ES-I3 (cell line): ENCODE data around the gene RAB35.

Experiments used
- H3K36me3 ChIP-seq: 2 replicates; pipeline ENCODE4 v1.6.1; 2013; ENCODE audit warnings: mild to moderate bottlenecking, low read length, control low read depth, moderate library complexity; ENCODE audit not compliant: insufficient read depth
- H3K4me1 ChIP-seq: 2 replicates; pipeline ENCODE4 v1.6.1; 2013; ENCODE audit warnings: mild to moderate bottlenecking, control low read depth, low read length; ENCODE audit not compliant: insufficient read depth
- H3K9ac ChIP-seq: 2 replicates; pipeline ENCODE4 v1.6.1; 2013; ENCODE audit warnings: low read depth, mild to moderate bottlenecking, low read length, moderate library complexity
- H3K9me3 ChIP-seq: 2 replicates; pipeline ENCODE4 v1.6.1; 2013; ENCODE audit warnings: mild to moderate bottlenecking, low read length, moderate library complexity; ENCODE audit not compliant: control insufficient read depth, insufficient read depth

Gene RAB35

DNA sequence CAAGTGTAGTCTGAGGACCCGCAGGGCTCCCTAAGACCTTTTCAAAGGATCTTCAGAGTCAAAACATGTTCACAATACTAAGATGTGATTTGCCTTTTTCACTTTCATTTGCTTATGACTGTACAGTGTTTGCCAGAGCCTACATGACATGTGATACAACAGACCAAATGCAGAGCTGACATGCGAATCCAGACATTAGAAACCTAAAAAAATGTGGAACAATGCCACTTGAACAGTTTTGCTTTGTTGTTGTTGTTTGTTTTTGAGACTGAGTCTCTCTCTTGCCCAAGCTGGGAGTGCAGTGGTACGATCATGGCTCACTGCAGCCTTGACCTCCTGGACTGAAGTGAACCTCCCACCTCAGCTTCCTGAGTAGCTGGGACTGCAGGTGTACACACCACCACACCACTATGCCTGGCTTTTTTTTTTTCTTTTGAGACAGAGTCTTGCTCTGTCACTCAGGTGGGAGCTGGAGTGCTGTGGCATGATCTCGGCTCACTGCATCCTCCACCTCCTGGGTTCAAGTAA, 5.3 kb upstream of the RAB35 start:
- Histone ChIP-seq H3K9ac (no peak overlapping the region), H3K4me1 (peaks cover 14% of the 10 kb centered on the region), H3K9me3 (no peaks in the 10 kb centered on the region), H3K36me3 (peaks cover 4% of the 10 kb centered on the region; the same call in 1 of the 2 replicates)

DNA sequence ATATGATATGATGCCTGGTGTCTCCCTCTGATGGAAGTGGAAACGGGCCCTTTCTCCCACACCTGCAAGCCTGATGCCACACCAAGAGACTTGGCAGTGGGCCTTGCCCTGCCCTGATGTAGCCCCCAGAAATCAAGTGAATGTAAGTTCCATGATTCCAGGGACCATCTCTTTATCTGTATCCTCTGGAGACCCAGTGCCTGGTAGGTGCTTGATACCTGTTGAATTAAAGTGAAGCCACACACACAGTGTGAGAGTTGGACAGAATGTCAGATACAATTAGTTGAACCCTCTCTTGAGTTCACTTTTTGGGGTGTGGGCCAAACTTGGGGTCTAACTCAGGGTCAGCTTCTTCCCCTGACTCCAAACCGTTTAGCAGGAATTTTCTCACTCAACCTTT, 4.8 kb upstream of the RAB35 start:
- peaks cover 2% of the 10 kb centered on the region; the same call in 1 of the 2 replicates for H3K36me3 ChIP-seq
- H3K4me1 ChIP-seq = peaks cover 10% of the 10 kb centered on the region
- H3K9ac ChIP-seq = no peak overlapping the region
- H3K9me3 ChIP-seq = no peaks in the 10 kb centered on the region

DNA sequence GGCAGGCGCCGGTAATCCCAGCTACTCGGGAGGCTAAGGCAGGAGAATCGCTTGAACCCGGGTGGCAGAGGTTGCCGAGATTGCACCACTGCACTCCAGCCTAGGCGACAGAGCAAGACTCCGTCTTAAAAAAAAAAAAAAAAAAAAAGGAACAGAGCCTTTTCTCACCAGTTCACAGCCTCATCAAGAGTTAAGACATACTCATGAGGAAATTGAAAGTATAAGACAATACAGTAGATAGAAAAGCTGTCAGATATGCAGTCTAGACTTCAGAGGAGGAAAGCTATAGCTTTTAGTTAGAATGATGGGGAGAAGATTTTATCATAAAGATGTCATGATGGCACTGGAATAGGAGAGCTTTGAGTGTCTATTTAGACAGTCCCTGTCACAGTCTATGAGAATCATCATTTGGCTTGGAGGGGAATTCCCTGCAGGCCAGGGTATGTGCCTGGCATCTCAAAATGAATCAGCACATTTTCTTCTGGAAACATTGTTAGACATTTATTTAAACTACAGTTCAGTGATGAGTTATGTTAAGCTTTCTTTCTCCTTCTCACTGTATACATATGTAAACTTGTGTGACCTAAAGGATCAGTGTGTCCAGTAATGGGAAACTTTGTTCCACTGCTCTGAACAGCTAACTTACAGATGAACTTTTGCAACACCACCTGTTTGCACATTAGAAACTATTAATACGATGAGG, 2.9 kb upstream of the RAB35 start:
- Histone ChIP-seq H3K36me3 (no peaks in the 10 kb centered on the region), H3K9ac (no peak overlapping the region), H3K4me1 (peaks cover 8% of the 10 kb centered on the region), H3K9me3 (no peaks in the 10 kb centered on the region)

DNA sequence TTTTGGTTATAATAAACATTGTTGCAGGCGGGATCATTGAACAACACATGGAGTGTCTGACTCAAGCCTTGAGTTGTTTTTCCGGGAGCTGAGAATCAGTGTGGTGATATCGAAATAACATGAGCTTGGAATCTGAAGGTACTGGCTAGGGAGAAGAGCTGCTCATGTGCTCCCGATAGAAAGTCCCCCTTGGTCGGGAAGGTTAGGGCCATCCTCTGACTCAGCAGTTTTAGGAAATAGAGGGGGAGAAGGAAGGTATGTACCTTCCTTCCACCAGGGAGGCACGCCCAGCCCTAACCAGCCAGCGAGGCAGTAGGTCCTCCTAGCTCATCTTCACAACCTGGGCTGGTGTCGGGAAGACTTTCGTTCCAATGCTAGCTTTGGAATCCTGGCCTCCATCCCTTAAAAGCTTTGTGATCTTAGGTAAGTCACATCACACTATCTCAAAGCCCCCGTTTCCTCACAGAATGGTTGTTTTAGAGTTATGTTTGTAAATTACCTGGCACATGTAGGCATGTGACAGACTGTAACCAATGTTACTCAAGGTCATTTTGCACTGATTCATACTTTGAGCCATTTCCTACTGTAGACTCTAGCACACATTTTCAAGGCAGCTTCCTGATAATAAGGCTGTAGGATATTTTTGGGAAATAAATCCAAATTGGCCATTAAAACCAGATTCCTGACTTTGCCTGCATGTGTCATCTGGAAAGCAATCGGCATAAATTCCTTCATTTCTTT, 1.9 kb upstream of the RAB35 start:
- Histone ChIP-seq H3K36me3 (no peaks in the 10 kb centered on the region), H3K9me3 (no peaks in the 10 kb centered on the region), H3K9ac (peak overlapping the region; percentile 88), H3K4me1 (peaks cover 8% of the 10 kb centered on the region)

DNA sequence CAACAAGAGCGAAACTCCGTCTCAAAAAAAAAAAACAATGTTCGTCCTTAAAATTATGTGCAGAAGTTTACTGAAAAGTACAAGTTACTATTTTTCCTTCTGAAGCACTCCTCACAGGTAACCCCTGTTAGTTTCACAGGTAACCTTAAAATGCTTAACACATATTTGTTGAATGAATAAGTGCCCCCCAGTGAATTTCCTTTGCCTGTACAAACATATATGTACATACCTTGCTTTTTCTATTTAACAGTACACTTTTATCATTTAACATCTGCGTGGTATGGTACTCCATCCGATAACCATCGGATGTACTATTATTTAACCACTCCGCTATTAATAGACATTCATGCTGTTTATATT, 1.4 kb upstream of the RAB35 start:
- H3K9me3 ChIP-seq = no peaks in the 10 kb centered on the region
- peaks cover 8% of the 10 kb centered on the region for H3K4me1 ChIP-seq
- H3K36me3 ChIP-seq = no peaks in the 10 kb centered on the region
- peak overlapping the region; percentile 88 for H3K9ac ChIP-seq

DNA sequence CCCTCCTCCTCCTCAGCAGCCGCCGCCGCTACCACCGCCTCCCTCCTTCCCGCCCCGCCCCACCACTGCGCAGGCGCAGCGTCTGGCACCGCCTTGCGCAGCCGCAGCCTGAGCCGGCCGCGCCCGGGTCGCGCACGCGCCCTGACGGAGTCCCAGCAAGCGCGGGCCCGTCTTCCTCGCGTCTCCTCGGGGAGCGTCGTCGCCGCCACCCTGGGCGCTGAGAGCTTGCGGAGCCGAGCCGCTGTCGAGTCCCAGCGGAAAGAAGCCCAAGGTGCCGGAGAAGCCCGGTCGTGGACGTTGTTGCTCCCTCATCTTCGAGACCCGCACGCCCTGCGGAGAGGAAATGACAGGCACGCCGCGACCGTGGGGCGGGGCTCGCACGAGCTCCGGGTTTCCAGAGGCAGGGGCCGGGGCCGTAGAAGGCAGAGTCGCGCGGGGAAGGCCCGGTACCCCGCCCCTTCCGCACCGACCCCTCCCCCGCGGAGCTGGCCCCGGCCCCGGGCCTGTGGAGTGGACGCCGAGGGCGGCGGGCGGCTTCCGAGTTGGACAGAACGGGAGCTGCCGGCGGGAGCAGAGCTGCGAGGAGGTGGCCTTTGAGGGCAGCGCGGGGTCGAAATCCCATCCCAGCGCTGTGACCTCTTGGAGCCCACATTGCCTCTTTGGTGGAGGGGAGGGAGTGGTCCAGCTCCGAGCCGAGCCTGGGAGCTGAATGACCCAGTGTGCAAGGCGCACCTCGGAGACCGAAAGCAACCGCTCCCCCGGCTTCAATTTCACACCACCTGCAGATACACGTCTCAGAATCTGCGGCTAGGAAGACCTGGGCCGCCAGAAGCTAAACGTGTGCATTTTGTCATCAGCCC, 469 bp upstream of the RAB35 start:
- Histone ChIP-seq H3K4me1 (peaks cover 8% of the 10 kb centered on the region), H3K9me3 (no peaks in the 10 kb centered on the region), H3K9ac (peak overlapping the region; percentile 88), H3K36me3 (no peaks in the 10 kb centered on the region)

DNA sequence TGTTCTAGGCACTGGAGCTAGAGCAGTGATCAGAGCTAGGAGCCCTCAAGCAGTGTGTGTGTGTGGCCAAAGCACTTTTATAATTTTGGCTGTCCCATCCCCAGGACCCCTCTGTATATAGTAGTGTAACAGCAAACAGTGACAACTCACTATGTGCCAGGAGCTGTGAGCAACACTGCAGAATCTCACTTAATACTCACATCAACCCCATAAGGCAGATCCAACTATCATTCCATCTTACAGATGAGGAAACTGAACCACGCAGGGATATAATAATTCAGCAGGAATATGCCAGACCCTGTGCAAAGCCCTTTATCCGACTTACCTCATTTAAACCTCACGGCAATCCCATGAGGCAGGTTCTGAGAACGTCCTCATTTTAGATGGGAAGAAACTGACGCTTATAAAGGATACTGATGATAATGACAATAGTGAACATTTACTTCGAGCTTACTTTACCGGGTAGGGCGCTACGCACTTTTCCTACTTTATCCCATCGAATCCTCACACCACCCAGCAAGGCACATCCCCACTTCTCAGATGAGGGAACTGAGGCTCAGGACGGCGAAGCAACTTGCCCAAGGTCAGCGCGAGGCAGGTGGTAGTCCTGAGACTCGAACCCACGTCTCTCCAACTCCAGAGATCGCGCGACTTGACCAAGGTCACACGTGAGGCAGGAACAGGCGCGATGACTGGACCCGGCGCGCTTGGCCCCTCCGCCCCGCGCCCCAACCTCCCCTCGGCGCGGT, 687 bp downstream of the RAB35 start:
- Histone ChIP-seq H3K36me3 (no peaks in the 10 kb centered on the region), H3K9ac (peak overlapping the region; percentile 61), H3K4me1 (peaks cover 12% of the 10 kb centered on the region), H3K9me3 (no peaks in the 10 kb centered on the region)

DNA sequence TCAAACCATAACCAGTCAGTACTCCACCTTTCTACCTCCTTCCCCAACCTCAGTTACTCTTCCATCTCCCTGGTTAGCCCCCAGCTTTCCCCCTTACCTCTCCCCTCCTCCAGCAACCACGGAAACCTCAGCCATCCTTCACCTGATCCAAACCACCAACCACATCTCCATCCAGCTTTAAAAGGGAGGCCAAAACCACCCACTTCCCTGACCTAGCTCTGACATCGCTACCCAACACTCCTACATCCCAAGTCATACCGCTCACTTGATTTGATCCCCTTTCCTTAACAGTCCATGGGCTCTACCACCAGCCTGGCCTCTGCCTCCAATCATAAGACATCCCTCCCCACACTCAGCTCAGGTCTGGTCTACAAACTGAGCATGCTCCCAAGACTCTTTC, 1.5 kb downstream of the RAB35 start:
- Histone ChIP-seq H3K36me3 (no peaks in the 10 kb centered on the region), H3K9ac (no peak overlapping the region), H3K9me3 (no peaks in the 10 kb centered on the region), H3K4me1 (peaks cover 18% of the 10 kb centered on the region)

DNA sequence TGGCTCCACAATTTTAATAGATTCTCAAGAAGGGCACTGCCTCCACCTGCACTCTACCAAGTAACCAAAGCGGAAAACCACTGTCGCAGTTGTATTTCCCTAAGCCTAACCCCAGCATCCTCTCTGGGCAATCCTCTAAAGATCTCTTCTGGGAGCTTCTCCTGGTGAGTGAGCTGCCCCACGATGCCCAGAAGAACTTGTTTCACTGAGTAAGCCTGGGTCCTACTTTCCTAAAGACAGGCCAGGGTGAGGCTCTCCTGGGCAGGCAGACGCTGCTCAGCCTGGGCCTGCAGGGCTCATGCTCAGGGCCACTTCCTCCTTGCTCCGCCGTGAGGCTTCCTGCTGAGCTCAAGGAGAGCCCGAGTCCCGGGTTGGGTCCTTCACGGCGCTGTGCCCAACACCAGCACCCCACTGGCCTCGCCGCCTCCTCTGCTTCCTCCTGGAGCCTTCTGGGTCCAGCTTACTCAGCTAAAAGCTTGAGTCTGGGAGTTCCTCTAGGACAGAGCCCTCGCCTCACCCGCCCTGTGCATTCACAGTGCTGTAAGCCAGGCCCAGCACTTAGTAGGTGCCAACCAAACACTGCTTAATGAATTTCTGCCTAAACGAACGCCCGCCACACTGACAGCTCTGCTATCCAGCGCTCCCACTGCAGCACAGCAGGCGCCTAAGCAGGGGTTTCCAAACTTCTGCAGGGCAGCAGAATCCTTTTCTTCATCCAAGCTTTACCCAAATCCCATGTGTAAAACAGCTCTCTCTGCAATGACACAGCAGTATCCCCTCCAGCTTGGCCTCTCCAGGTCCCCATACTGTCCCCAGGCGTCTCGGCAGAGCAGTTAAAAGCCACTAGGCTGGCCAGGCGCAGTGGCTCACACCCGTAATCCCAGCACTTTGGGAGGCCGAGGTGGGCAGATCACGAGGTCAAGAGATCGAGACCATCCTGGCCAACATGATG, 5.7 kb downstream of the RAB35 start:
- H3K9ac ChIP-seq = no peak overlapping the region
- peaks cover 20% of the 10 kb centered on the region for H3K4me1 ChIP-seq
- H3K36me3 ChIP-seq = no peaks in the 10 kb centered on the region
- no peaks in the 10 kb centered on the region for H3K9me3 ChIP-seq

DNA sequence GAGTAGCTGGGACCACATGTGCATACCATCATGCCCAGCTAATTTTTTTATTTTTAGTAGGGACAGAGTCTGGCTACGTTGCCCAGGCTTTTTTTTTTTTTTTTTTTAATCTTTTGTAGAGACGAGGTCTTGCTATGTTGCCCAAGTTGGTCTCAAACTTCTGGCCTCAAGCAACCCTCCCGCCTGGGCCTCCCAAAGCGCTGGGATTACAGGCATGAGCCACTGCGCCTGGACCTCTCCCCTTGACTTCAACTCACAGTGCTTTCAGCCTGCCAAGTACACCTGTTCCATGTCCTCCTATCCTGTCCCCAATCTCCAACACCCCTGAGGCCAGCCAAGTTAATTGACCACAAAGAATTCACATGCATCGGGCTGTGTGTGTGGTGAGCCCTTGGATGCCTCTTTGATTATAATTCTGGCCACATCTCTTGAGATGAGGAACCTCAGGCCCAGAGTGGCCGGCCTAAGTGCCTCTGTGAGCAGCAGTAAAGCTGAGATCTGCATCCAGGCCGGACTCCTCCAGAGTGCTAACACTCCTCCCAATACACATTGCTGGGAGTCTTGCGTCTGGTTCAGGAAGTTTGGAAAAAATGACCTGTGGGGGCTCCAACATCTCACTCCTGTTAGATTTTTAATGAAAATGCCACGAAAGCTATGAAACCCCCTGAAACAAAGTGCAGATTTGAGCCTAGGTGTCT, 6.8 kb downstream of the RAB35 start:
- H3K36me3 ChIP-seq = no peaks in the 10 kb centered on the region

DNA sequence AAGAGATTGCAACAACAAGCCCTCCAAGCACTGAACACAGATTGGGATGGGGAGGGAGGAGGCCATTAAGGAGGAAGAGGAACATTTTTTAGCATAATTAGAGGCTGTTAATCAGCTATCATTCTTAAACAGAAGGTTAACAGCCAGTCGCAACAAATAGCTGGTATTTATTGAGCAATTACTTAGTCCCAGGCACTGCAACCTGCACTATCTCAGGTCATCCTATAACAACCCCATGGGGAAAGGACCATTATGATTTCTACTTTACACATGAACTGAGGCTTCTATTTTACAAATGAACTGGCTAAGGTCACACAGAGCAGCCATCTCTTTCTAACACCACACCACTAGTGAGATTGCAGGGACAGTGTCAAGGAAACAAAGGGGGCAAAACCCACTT, 10.4 kb downstream of the RAB35 start:
- Histone ChIP-seq H3K9ac (no peak overlapping the region), H3K9me3 (no peaks in the 10 kb centered on the region), H3K4me1 (peaks cover 21% of the 10 kb centered on the region), H3K36me3 (no peaks in the 10 kb centered on the region; the same call in 1 of the 2 replicates)

More for the DNA sequence above, 6.8 kb downstream of the RAB35 start:
- peaks cover 22% of the 10 kb centered on the region for H3K4me1 ChIP-seq
- H3K9me3 ChIP-seq = no peaks in the 10 kb centered on the region
- H3K9ac ChIP-seq = no peak overlapping the region

DNA sequence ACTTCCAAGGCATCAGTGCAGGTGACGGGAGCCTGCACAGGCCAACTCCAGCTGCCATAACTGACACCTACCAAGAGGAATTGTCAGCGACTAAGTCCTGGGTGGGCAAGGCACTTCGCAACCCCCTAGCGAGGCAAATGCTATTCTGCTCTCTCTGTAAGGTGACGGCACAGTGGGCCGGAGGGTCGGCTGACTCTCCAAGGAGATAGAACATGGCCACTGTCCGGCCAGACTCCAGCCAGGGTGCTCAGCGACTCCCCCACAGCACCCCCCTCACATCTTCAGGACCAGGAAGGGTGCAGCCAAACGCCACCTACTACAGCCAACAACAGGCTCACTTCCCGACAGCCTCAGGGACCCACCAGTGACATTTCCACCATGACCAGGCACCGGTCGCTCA, 13.2 kb downstream of the RAB35 start:
- peaks cover 9% of the 10 kb centered on the region; the same call in 1 of the 2 replicates for H3K4me1 ChIP-seq
- H3K9ac ChIP-seq = no peak overlapping the region
- peaks cover 5% of the 10 kb centered on the region for H3K36me3 ChIP-seq
- H3K9me3 ChIP-seq = no peaks in the 10 kb centered on the region

DNA sequence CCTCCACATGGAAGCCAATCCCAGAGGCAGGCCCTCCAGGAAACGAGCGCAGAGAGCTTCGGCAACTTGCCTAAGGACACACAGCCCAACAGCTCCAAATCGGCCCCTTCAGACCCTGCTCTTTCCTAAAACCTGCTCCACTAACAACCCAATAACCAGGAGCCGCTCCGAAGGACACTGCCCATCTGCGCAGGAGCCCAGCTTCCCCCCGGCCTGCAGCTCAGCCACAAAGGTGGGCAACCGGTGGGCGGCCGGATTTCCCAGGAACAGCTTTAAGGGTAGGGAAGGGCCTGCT, 13.6 kb downstream of the RAB35 start:
- Histone ChIP-seq H3K9ac (no peak overlapping the region), H3K4me1 (peaks cover 9% of the 10 kb centered on the region; the same call in 1 of the 2 replicates), H3K36me3 (peaks cover 6% of the 10 kb centered on the region), H3K9me3 (no peaks in the 10 kb centered on the region)
